A204.1 (cell line): Measurements from ENCODE around the gene MUSK.
A peak's percentile ranks its signal among the peaks of the same experiment; 100 is the strongest.
"Not testable (repeated sequence)": the region's sequence is repeated elsewhere in the genome, so short reads cannot be mapped to it uniquely, and the experiment has no call there.

Experiments used
- FAIRE-seq: peaks from 2 replicates; lab custom pipeline; 2012; peaks lifted over from hg19 to GRCh38; lab: Jason Lieb, UNC

Gene MUSK

GRCh38 chr9:110695846-110696245 lies 27.3 kb downstream of the MUSK start:
- FAIRE-seq = not testable (repeated sequence)

GRCh38 chr9:110700953-110701352 lies 32.4 kb downstream of the MUSK start:
- no peak for FAIRE-seq

- peak; percentile 53 for FAIRE-seq
These were observed 35.1 kb downstream of the MUSK start for GRCh38 chr9:110703669-110704068.

- no peak for FAIRE-seq
These were observed 38.8 kb downstream of the MUSK start for GRCh38 chr9:110707419-110707818.

- no peak for FAIRE-seq
These were observed 41.8 kb downstream of the MUSK start for GRCh38 chr9:110710420-110710819.

DNA sequence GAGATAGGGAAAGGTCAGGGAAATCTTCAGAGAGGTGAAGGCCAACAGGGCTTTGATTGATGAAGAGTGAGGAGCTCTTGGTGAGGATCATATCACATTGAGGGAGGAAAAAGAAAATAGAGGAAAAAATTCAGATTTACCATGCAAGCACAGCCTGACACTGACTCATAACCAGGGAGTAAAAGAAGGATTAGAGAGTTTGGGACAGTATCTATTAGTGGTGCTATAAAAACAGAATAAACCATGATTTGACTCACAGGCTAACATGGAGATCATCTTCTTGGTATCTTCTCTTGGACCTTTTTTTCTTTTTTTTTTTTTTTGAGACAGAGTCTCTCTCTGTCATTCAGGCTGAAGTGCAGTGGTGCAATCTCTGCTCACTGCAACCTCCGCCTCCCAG lies 44.4 kb downstream of the MUSK start:
- no peak for FAIRE-seq

DNA sequence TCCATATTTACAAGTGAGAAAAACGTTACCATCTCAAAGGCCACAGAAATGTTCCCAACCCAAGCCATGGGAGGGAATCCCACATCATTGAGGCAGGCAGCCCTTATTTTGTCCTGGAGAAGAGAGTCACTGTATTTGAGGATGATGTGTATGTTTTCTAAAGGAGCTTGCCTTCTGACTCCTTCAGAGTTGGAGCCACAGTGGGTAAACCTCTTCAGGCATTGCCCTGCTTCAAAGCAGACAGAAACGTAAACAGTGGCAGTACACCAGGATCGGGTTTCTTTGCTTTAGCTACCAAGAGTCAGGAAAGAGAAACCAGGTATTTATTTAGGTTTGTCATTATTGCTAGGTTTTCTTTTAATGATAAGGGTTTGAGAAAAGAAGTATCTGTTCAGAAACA lies 45.7 kb downstream of the MUSK start:
- no peak for FAIRE-seq

DNA sequence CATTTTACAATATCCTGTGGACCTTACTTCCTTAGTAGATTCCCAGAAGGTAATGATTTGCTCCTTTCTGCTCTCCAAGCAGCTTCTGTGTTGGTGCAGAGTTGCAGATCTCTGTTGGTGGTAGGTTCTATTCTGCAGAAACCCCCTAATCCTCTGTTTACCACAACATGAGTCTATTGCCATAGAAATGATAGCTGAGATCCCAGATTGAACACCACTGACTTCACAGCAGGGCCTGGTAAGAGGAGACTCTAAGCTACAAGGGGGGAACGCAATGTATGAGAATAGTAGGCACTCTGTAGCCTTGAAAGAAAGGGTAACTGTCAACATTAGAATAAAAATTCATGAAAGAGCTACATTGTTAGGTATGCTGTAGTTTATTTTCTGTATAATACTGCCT lies 59.5 kb downstream of the MUSK start:
- FAIRE-seq = no peak

- no peak for FAIRE-seq
These were observed 61.0 kb downstream of the MUSK start for GRCh38 chr9:110729641-110730040.

- no peak for FAIRE-seq
These were observed 62.9 kb downstream of the MUSK start for GRCh38 chr9:110731437-110732028.

DNA sequence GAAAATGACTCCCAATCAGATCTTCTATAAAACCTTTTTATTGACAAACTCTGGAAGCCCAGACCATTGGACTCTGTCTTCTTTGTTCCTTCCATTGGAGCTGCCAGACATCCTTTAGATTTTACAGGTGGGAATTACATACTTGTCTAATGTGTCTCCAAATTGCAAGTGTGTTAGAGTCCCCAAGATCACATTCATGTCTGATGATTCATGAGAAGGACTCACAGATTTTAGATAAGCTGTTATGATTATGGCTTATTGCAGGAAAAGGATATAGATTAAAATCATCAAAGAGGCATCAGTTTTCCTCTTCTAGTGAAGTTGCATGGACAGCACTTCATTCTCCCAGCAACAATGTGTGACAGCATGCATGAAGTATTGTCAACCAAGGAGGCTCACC lies 70.4 kb downstream of the MUSK start:
- no peak for FAIRE-seq

DNA sequence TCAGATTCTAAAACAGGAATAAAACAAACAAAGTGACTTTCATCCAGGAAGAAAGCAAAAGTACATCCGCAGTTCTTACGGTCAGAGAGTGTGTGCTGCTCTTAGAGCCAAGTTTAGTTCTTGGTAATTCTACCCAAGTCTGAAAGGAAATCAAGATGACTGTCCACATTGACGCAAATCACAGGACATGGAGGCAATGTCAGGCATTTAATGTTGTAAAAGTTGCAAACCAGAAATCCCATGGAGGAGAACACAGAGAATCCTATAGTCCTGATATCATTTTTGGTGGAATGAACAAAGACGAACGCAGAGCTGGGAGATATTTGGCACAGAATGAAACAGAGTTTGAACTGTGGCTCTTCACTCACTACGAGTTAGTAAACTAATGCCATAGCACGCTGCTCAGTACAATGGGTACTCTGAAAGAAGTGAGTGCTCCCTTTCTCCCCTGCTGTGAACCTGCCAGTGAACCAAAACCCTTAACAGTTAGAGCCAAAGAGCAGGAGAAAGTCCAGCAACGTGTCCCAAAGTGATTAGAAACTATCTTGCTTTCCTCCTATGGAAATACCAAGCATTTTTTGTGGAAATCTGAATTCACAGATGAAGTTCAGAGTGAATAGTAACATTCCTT lies 74.3 kb downstream of the MUSK start:
- FAIRE-seq = peak; percentile 100

GRCh38 chr9:110744715-110745384 lies 76.3 kb downstream of the MUSK start:
- peak; percentile 100 for FAIRE-seq

GRCh38 chr9:110745676-110746075 lies 77.1 kb downstream of the MUSK start:
- FAIRE-seq = no peak

GRCh38 chr9:110746211-110746930 lies 77.8 kb downstream of the MUSK start:
- FAIRE-seq = peak; percentile 86

DNA sequence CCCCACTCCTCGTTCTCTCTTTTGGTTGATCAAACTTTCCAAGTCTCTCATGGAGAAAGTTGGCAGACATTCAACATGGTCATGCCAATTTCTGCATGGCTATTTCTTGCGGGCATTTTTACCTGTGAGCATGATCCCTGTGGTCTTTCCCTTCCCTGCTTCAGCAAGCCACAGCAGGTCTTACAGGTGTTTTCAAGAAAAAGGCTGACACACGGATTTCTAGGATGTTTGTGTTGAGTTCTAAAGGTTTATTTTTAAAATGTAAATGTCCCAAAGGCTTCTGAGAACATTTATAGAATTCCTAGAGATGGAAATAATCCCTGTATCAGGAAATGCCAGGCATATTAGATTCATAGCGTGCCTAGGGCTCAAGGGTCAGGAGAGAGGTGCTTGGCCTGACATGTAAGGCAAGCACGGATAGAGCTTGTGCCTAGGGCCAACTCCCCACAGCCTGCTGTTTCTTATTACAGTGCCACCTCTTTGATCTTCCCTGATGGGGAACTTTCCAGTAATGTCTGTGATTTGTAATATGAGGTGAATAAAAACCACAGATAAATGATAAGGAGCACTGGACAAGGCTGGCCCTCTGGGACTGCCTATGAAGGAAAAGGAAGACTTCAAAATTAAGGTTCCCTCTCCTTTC lies 79.8 kb downstream of the MUSK start:
- no peak for FAIRE-seq

- FAIRE-seq = no peak
These were observed 81.7 kb downstream of the MUSK start for GRCh38 chr9:110750272-110750671.

- no peak for FAIRE-seq
These were observed 83.4 kb downstream of the MUSK start for GRCh38 chr9:110751971-110752370.

DNA sequence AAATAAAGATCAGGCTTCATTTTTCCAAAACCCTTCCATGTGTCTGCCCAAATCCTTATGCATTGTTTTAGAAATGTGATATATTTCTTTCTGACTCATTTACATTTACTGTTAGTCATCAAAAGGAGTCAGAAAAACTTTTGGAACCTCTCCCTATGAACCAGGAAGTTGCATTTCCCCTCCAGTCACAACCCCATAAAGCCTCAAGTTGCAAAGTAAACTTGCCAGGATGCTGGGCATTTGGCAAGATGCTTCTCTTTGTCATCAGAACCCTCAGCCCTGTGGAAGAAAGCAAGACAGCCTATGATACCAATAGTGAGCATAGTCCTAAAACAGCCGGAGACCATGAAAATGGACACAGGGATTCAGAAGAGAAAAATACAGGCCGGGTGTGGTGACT lies 84.2 kb downstream of the MUSK start:
- no peak for FAIRE-seq

DNA sequence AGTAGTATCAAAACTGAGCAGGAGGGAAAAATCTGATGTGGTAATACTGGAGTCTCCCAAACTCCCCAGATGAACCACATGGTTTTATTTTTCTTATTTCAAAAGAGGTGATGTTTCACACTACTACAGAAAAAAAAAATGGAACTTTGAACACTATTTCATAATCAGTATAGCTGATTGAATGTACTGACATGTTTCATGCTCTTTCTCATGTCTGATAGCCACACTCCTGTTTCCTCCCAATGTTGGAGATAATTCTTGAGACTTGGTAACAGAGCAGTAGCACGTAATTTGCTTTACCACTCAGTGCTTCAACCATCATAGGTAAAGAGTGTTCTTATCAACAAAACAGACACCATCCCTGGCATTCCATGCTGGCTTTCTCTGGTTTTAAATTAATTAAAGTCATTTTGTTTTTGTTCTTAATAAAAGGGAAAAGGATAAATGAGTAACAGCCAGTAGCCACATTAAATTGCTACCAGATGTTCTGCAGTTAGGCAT lies 85.2 kb downstream of the MUSK start:
- no peak for FAIRE-seq

GRCh38 chr9:110755179-110755578 lies 86.6 kb downstream of the MUSK start:
- no peak for FAIRE-seq

DNA sequence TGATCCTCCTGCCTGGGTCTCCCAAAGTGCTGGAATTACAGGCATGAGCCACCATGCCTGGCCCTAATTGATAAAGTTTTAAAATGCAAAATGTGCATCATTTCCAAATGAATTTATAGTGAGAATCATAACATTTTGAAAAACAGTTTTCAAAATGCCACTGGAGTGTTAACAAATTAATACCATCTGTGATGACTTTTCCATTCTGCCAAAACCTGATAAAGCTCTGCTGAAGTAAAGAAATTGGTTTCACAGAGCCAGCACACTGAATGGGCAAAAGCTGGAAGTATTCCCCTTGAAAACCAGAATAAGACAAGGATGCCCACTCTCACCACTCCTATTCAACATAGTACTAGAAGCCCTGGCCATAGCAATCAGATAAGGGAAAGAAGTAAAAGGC lies 89.6 kb downstream of the MUSK start:
- FAIRE-seq = no peak

GRCh38 chr9:110762783-110763182 lies 94.2 kb downstream of the MUSK start:
- peak; percentile 27 for FAIRE-seq
